Activated naive CD4-positive, alpha-beta T cell treated with anti-CD3 and anti-CD28 coated beads, Interleukin-2, amount 50 U/mL, for 16 hours (primary cell): ENCODE results near the gene ROR1.

ENCODE experiments used
- DNase-seq: peaks from one replicate; pipeline ENCODE4 v3.0.0-alpha.2; 2020

The ROR1 gene

GRCh38 chr1:63773815-63774616, at the start of gene ROR1:
Gene ROR1, plus strand, starts transcription at chr1:63774017.
- DNase-seq: peak; percentile 47

DNA sequence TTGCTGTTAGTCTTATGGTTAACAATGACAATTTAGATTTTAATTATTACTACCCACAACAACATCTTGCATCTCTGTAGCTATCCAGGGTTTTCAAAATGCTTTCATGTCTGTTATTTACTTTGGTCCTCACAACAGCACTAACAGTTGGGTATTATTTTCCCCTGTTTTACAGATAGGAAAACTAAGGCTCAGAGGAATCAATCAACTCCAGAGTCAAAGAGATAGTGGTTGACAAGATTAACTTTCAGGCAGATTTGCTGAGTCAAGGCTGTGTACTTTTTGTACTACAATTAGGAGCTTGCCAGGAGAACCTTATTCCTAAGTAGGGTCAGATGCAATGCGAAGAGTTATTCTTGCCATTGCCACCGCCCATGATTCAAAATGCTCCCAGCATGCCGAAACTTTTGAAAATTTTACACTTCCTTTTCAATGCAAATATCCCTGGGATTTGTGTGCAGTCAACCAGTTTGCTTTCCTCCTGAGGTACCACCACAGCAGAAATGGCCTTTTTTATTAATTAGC, 49.4 kb upstream of the ROR1 start:
- no peak for DNase-seq

- no peak for DNase-seq
Observed at GRCh38 chr1:63728611-63729226, 45.1 kb upstream of the ROR1 start.

DNA sequence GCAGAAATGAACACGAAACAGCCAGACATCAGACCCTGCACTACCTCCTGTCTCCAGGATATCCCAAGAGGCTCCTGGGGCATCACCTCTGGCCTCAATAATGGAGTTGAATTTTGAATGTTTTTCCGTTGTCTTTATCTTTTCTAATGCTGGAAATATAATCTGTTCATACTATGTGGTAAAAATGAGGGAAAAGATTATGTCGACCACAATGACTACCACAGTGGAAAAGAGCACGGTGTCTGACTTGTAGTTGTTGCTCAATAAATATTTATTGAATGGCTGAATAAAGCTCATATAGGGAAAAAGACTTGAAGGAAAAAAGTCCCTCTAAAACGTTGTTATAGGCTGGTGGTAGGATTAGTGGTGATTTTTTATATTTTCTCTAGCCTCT, 44.6 kb upstream of the ROR1 start:
- no peak for DNase-seq

GRCh38 chr1:63730211-63730610, 43.6 kb upstream of the ROR1 start:
- DNase-seq: no peak

GRCh38 chr1:63731117-63732043, 42.4 kb upstream of the ROR1 start:
- DNase-seq: no peak

DNA sequence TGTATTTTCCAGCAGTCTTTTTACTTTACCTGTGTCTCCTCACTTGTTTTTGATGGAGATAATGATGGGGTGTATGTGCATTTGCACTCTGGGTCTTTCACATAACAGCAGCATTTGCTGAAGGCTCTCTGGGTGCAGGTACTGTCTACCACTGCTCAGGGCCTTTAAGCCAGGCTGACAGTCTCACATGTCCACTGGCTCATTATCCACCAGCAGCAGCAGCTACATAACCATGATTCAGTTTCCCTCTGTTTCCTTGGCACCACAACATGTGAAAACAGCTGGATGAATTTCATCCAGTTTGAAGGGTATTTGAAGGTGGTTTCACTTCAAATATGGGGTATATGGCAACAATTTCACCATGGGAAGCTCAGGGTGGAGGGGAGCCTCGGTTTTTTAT, 41.2 kb upstream of the ROR1 start:
- DNase-seq: no peak

DNA sequence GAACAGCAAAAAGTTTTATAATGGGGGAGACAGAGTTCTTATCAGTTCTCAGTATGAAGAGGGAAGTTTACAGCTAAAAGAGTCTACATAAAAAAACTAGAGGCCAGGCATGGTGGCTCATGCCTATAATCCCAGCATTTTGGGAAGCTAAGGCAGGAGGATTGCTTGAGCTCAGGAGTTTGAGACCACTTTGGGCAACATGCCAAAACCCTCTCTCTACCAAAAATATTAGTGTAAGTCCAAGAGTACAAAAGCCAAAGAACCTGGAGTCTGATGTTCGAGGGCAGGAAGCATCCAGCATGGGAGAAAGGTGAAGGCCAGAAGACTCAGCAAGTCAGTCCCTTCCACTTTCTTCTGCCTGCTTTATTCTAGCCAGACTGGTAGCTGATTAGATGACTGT, 35.0 kb upstream of the ROR1 start:
- no peak for DNase-seq

DNA sequence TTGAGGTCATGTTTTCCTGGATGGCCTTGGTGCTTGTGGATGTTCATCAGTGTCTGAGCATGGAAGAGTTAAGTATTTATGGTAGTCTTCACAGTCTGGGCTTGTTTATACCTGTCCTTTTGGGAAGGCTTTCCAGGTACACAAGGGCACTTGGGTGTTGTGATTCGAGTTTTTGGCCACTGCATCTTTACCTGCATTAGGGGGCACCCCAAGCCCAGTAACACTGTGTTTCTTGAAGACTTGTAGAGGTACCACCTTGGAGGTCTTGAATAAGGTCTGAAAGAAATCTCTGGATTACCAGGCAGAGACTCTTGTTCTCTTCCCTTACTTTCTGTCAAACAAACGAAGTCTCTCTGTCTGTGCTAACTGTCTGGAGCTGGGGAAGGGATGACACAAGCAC, 34.4 kb upstream of the ROR1 start:
- no peak for DNase-seq

- no peak for DNase-seq
Observed at GRCh38 chr1:63740432-63740831, 33.4 kb upstream of the ROR1 start.

DNA sequence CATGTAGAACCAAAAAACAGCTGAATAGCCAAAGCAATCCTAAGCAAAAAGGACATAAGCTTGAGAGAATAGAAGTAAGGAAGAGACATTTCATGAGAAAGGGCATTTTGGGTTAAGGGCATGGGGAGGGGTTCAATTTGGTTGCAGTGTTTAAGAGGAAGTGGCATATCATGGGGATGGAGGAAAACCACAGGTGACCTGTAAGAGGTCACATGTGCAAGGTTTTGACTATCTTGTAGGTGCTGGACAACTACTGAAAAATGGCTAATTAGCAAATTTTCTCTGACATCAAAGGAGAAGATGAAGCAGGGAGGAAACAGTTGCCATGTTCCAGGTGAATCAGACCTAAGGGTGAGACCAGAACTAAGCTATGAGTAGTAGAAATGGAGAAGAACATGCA, 31.3 kb upstream of the ROR1 start:
- DNase-seq: no peak

- no peak for DNase-seq
Observed at GRCh38 chr1:63743781-63744180, 30.0 kb upstream of the ROR1 start.

DNA sequence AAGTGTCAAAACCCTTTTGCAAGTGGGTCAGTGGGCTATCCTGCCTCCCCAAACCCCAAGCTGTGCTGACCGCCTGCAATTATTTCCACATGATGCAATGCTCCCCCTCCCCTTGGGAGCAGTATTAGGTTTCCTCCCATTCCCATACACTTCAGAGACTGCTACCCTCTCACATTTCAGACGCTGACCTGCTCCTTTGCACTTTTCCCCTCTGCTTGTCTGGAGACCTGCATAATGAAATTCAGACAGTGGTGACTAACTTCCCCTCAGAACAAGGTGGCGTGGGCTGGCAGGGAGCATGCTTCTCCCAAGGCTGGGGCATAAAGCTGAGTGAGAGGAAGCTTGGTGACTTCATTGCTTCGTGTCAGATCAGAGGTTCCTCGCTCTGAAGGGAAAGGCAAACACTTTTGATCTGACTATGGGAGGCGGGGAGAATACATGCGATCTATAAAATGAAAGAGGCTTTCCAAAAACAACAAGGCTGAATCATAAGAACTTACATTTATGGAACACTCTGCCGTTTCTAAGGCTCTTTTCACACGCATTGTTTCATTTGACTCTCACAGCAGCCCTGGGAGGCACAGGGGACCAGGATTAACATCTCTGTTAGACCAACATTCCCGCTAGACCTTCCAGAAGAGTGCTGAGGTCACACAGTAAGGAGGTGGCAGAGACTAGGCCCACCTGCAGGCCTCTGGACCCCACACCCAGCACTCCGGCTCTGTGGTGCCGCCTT, 27.5 kb upstream of the ROR1 start:
- peak; percentile 19 for DNase-seq

DNA sequence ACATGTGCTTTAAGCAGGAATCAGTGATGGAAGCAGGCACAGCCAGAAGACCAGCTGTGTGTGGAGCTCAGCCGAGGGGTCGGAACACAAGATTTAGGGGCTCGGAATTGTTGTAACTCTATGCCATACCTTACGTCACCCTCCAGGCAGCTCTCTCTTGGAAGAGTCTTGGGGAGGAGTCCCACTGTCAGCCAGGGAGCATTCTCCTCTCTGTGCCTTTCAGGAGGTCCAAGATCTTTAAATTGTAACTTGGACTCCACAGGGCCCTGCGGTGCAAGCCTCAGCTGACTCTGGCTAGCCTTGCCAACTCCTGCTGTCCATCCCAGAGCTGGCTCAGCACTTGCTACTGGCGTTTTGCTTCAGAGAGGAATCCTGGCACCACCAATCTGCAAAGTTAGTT, 26.4 kb upstream of the ROR1 start:
- DNase-seq: no peak

DNA sequence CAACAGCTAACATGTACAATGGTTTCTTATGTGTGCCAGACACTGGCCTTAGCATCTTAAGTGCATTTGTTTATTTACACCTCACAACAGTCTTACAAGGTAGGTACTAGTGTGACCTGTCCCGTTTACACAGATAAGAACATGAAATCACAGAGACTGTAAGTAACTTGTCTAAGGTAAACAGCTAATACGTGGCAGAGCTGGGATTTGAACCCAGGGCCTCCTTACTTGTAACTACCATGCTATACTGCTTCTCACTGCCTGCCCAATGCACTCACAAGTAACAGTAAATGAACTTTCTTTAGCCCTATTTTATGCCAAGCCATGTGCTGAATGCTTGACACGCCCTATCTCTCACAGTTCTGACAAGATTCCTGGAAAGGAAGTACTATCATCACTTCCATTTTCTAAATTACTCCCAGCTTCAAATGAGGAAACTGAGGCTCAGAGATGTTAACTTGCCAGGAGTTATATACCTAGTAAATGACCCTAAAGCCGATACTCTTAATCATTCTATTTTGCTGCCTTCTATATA, 25.7 kb upstream of the ROR1 start:
- no peak for DNase-seq

GRCh38 chr1:63748641-63749040, 25.2 kb upstream of the ROR1 start:
- DNase-seq: no peak

DNA sequence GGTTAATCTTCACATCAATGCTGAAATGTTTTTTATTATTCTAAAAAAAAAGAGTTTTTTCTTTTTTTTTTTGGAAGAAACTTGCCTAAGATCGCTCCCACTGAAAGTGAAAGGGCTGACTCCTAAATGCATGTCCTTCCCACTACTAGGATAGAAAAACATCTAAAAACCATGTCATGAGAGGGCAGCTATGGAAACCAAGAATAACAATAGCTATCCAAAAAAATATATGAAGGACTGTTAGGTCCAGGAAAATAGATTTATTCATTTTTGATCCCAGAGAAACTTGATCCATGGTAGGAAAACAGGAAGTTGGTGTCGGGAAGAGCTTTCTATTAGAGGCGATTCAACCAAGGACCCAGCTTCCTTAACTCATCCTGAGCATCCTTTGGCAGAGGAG, 23.1 kb upstream of the ROR1 start:
- no peak for DNase-seq

- DNase-seq: no peak
Observed at GRCh38 chr1:63752176-63752575, 21.6 kb upstream of the ROR1 start.

GRCh38 chr1:63753591-63753990, 20.2 kb upstream of the ROR1 start:
- DNase-seq: no peak

DNA sequence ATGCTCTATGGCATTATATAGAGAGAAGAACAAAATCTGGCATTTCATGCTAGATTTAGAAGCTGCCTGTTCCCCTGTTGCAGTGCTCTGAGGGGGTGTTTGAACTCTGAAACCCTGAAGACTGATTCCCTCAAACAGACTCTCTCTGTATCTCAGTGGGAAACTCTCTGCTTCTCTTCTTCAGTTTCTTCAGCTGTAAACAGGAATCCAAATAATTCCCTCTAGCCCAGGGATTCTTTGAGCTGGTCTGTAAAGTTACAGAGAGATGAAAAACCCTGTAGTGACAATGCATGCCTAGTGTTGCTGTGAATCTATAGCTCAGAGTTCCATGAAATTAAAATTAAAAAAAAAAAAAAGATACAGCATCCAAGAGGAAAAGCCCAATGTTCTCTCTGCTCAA, 17.0 kb upstream of the ROR1 start:
- DNase-seq: no peak

DNA sequence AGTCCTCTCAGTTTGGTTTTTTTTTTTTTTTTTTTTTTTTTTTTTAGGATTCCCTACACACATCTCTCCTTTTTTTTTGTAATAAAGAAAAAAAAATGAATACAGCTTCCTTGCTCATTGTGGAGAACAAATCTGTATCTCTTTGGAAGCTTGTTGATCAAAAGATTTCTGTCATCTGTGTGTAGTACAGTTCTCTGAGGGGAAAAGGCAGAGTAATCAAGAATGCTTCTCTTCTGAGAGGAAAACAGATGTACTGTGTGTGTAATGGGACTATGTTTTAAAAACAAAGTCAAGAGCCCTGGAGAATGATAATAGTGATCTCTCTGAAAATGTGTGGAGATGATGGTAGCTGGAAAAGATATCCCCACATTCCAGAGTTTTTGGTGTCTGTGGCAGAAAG, 16.5 kb upstream of the ROR1 start:
- no peak for DNase-seq

DNA sequence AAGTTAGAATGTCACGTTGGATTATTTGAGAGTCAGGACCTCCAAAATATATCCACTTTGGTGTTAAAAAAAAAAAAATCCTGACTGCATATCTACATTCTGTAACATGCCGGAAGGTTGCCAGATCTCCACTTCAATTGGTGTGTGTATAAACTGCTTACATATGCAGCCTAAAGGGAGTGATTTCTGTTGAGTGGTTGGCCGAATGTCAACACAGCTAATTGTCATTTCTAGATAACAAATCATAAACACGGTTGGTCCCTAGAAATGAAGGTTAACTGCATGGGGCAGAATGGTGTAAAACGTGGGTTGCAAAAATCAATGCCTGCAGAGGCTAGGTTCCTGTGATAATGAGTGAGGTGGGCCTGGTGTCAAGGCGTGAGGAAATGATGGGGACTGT, 15.0 kb upstream of the ROR1 start:
- DNase-seq: no peak

DNA sequence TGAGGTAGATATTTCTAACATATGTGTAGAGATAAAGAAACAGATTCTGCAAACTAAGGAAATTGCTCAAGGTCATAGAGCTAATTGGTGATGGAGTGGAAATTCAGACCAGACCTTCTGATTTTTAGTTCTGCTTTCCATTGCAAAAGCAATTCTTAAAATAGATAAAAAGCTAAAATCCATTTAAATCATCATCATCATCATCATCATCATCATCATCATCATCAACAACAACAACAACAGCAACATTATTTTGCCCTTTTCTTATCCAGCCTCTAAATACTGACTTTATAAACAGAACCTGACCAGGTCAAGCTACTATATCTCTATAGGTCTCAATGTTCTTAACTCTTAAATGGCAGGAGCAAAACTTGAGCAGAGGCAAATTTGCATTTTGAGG, 14.0 kb upstream of the ROR1 start:
- no peak for DNase-seq
